IPS DF 4.7 (cell line): ENCODE measurements around the gene PRXL2A.
"Not testable (repeated sequence)": the region's sequence is repeated elsewhere in the genome, so short reads cannot be mapped to it uniquely, and the experiment has no call there.

Experiments used
- DNase-seq: peaks from one replicate; pipeline ENCODE4 v3.0.0-alpha.2; 2013; ENCODE audit warnings: low spot score; ENCODE audit errors: extremely low read depth

PRXL2A gene

DNA sequence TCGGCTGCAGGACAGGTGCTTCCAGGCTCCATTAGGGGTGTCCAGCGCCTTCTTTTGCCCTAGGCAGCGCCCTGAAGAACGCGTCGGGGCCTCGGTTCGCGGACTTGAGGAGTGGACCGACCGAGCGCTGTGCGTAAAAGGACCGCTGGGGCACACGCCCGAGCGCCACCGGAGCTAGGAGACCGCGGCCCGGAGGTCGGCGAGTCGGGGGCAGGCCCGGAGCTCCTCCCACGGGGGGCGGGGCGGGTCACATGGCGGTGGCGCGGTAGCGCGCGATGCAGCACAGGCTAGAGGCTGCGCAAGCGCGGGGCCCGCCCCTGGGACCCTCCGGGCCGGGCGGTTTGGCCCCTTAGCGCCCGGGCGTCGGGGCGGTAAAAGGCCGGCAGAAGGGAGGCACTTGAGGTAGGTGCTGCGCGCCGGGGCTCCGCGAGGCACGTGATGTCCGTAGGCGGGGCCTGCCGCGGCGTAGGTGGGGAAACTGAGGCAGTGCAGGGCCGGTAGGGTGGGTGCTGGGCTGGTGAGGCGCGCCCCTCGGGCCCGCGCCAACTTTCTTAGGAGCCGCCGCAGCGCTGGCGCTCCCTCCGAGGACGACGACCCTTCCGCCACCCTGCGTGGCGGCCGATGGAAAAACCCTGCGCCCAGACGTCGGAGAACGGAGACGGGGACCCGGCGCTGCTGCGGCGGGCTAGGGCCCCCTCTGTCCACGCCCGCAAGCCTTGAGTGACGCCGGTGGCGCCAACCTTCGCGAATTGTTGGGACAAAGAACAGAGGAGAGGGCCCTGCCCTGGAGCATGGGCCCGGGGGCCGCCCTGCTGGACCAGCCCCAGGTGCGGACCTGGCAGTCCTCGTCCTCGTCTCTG lies at the start of gene PRXL2A:
Gene PRXL2A, plus strand, starts transcription at position 310 of the 860 bp plus-strand sequence. CDS start 11,917 bp downstream, outside the sequence.
- no peak for DNase-seq

DNA sequence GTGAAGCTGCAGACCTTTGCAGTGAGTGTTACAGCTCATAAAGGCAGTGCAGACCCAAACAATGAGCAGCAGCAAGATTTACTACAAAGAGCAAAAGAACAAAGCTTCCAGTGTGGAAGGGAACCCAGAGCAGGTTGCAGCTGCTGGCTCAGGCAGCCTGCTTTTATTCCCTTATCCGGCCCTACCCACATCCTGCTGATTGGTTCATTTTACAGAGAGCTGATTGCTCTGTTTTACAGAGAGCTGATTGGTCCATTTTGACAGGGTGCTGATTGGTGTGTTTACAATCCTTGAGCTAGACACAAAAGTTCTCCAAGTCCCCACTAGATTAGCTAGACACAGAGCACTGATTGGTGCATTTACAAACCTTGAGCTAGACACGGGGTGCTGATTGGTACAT lies 49.4 kb upstream of the PRXL2A start:
- DNase-seq: not testable (repeated sequence)

DNA sequence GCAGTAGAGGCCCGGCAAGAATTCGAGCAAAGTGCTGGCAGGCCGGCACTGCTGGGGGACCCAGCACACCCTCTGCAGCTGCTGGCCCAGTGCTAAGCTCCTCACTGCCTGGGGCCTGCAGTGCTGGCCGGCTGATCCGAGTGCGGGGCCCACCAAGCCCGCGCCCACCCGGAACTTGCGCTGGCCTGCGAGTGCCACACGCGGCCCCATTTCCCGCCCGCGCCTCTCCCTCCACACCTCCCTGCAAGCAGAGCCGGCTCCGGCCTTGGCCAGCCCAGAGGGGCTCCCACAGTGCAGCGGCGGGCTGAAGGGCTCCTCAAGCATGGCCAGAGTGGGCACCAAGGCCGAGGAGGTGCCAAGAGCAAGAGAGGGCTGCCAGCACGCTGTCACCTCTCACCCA lies 48.7 kb upstream of the PRXL2A start:
- no peak for DNase-seq

GRCh38 chr10:80365510-80365909 lies 42.8 kb upstream of the PRXL2A start:
- no peak for DNase-seq

GRCh38 chr10:80371467-80371866 lies 36.9 kb upstream of the PRXL2A start:
- DNase-seq: no peak

GRCh38 chr10:80372675-80373074 lies 35.7 kb upstream of the PRXL2A start:
- DNase-seq: no peak

DNA sequence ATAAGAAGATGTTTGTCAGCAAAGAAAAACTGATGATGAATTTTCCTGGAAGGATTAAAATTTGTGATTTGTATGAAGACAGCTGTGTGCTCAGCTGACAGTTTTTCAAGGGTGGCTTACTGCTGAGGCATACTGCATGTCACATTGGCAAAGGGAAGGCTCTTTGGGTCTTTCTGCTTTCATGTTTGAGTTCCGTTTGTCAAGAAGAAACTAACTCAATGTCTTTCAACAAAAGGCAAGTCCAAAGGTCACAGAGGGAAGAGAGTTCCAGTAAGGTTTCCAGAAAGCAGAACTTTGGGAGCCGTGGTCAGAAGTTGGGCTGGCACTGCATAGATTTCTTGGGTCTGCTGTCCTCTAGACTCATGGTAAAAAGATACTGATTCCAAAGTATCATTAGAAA lies 34.8 kb upstream of the PRXL2A start:
- no peak for DNase-seq

GRCh38 chr10:80379701-80380100 lies 28.6 kb upstream of the PRXL2A start:
- no peak for DNase-seq

GRCh38 chr10:80380185-80380584 lies 28.2 kb upstream of the PRXL2A start:
- DNase-seq: no peak

- no peak for DNase-seq
Measured at GRCh38 chr10:80382989-80383388, 25.4 kb upstream of the PRXL2A start.

DNA sequence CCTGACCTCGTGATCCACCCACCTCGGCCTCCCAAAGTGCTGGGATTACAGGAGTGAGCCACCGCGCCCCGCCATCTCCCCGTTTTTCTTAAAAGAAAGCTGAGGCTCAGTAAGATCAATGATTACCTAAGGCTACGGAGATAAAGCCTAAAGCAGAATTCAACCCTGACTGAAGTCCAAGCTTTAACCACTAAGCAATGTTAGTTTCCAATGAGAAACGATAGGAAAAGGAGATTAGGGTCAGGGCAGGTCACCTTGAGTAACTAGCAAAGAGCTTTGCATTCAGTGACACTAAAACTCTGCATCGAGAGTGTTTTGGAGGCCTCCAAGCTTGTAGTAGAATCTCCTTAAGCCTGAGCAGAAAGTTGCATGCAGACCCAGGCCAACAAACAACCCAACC lies 17.6 kb upstream of the PRXL2A start:
- no peak for DNase-seq

DNA sequence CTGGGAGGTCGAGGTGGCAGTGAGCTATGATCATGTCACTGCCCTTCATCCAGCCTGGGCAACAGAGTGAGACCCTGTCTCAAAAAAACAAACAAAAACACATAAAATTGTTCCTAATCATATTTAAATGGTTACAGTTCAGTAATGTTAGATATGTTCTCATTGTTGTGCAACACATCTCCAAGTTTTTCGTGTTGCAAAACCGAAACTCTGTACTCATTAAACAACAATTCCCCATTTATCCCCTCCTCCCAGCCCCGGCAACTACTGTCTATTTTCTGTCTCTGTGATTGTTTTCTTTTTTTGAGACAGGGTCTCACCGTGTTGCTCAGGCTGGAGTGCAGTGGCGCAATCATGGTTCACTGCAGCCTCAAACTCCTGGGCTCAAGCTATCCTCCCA lies 16.1 kb upstream of the PRXL2A start:
- no peak for DNase-seq

GRCh38 chr10:80394358-80394916 lies 13.9 kb upstream of the PRXL2A start:
- no peak for DNase-seq

GRCh38 chr10:80397014-80397413 lies 11.3 kb upstream of the PRXL2A start:
- DNase-seq: no peak

- no peak for DNase-seq
Measured at GRCh38 chr10:80400136-80400804, 8.1 kb upstream of the PRXL2A start.

DNA sequence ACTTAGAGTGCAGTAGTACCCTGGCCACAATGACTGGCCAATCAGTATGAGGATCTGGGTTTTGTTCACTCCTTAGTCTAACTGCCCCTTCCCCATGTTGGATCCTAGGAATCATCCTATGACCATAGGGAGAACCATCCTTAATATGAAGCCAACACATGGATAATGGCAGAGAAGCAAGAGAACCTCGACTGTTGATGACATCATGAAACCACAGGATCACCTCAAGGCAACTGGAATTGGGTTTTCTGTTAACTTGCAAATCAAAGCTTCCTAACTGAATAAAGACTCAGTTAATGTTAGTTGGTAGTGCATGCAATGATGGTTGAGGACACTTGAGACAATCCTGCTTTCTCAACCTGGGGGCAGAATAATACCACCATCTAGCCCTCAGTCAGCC lies 3.3 kb upstream of the PRXL2A start:
- DNase-seq: no peak

GRCh38 chr10:80405626-80406025 lies 2.7 kb upstream of the PRXL2A start:
- DNase-seq: no peak

DNA sequence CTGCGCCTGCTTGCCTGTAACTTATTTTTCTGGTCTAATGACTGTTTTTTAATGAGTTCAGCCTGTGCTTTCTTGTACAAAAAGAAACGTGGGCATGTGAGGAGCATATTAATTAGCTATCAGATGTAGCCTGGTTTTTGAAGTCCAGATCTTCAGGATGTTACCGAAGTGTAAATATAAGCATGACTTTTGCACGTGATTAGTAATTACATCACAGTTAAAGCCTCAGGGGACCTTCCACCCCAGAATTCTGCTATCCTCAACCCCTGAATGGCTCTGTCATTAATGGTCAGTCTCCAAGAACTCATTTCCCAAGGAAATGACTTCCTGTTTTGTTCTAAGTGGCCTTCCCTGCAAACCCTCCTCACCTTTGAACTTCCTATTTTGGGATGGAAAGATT lies 2.1 kb upstream of the PRXL2A start:
- DNase-seq: no peak

DNA sequence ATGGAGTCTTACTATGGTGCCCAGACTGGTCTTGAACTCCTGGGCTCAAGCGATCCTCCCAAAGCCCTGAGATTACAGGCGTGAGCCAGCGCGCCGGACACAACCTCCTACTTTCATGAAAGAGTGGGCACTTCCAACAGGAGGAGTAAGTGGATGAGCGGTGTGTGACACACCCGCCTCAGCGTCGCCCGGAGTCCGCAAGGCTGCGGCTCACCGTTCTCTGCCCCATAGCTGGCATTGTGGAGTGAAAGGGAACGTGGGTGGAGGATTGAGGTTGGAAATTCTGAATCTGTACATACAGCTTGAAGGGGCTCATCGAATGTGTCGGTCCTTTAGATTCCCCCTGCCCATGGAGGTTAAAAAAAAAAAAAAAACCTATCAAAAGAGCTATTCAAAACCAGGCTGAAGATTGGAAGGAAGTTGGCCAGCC lies 524 bp upstream of the PRXL2A start:
- no peak for DNase-seq

GRCh38 chr10:80409121-80409520 lies 770 bp downstream of the PRXL2A start:
- no peak for DNase-seq

GRCh38 chr10:80410122-80410521 lies 1.8 kb downstream of the PRXL2A start:
- no peak for DNase-seq

- DNase-seq: no peak
Measured at GRCh38 chr10:80410578-80411145, 2.3 kb downstream of the PRXL2A start.
